A549 treated with Mapracorat at 1 μM for 4 hours (cell line): ENCODE measurements around the gene PRKG1. TPM values are rescaled to one million over a fixed set of nuclear protein-coding genes. Genes with fewer than 3 reads are reported as not detected.

ENCODE experiments used
- total RNA-seq: library from RNA; stranded (reverse); fragments of 200-300 nt; extraction: Qiagen RNA extraction; gene quantifications from 5 replicates; pipeline ENCODE4 v1.2.3, GENCODE V29; 2022

PRKG1 gene
- not detected in 5 replicates for total RNA-seq

DNA sequence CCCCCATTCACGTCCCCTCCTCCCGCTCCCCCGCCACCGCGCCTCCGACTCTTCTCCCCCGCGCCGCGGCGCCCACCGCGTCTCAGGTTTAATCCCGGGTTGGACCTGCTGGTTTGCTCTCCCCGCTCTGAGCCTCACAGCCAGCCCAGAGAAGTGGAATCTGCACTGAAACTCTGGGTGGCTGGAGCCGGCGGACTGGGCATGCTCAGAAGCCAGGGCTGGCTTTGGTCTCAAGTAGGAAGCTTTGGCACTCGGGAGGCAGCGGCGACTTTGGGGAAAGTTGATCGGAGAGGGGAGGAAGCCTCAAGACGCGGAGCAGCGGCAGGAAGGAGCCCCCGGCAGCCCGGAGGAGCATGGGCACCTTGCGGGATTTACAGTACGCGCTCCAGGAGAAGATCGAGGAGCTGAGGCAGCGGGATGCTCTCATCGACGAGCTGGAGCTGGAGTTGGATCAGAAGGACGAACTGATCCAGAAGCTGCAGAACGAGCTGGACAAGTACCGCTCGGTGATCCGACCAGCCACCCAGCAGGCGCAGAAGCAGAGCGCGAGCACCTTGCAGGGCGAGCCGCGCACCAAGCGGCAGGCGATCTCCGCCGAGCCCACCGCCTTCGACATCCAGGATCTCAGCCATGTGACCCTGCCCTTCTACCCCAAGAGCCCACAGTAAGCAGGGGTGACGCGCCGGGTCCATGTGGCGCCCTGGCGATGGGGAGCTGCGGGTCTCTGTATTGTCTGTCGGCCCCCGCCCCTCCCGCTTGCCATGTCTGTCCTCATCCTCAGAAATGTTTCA lies at the start of gene PRKG1:
Gene PRKG1, plus strand, starts transcription at position 250 of the 791 bp plus-strand sequence.

DNA sequence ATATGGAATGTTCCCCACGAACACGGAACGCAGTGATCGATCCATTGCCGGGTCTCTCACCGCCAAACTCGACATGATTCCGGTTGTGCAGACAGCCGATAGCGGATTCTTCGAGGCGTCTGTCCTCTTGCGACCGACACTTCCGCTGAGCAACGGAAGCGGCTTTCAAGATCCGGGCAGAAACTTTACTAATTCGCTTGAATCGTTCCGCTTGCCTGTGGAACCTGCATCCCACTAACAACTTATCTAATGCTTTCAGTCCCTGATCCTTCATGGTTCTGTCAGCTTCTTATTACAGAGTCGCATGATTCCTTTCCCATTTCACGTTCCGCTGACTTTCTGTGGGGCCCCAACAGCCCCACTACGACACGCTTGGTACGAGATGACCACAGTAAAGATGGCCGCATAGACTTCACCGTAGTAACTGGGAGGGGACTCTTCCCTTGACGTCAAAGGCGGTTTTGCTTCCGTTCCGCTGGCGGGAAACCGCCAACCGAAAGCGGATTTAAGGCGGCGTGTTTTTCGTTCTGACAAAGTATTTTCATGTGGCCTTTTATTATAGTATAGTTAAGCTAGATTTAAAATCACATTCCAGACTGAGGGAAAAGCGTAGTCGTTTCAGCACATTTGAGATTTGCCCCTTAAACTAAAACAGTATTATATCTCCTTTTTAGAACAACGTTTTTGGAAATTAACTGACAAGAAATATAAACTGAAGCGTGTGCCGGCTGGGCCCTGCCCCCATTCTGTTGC lies 625.4 kb downstream of the PRKG1 start, which contains the start of gene CSTF2T:
Gene CSTF2T, minus strand, starts transcription at position 121 of the 753 bp plus-strand sequence. Its CDS starts 46 bp downstream, at position 75.

DNA sequence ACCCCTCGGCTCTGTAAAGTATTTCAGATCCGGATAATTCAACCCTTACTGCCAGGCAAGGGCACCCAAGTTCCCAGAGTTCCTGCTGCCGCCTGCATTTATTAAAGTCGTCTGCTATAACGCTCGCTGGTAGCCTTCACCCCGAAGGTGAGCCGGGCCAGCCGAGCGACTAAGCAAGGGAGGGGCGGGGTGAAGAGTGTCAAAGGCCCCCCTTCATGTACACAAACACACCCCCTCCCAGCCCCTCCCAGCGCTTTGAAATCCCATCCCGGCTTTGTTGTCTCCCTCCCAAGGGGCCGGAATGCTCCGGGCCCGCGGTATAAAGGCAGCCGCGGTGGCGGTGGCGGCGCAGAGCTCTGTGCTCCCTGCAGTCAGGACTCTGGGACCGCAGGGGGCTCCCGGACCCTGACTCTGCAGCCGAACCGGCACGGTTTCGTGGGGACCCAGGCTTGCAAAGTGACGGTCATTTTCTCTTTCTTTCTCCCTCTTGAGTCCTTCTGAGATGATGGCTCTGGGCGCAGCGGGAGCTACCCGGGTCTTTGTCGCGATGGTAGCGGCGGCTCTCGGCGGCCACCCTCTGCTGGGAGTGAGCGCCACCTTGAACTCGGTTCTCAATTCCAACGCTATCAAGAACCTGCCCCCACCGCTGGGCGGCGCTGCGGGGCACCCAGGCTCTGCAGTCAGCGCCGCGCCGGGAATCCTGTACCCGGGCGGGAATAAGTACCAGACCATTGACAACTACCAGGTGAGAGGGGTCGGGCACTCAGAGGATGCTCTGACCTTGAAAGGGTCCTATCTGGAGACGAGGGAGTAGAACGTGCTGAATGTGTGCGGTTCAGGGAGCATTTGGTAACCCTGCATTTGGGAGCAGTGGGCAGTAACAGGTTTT lies 1239.9 kb downstream of the PRKG1 start, which contains the start of gene DKK1:
Gene DKK1, plus strand, starts transcription at position 349 of the 889 bp plus-strand sequence. Its CDS starts 154 bp downstream, at position 503.

Other genes starting within 250 kb of the PRKG1 start
- gene A1CF, start 188.9 kb upstream of the PRKG1 start, total RNA-seq: 0.07 to 0.08 TPM in 2 of 5 replicates, not detected in the others